Measurements from ENCODE around the gene DLG4. TPM values are rescaled to one million over a fixed set of nuclear protein-coding genes. Genes with fewer than 3 reads are reported as not detected.

Gene DLG4
- total RNA-seq, 2 experiments from 2014 or later, result 15.4 to 27.3 TPM

- DNase-seq (ENCODE audit: low spot score), result peak; percentile 26
- Histone ChIP-seq H3K9me3 (ENCODE audit: low read length) (no peaks in the 10 kb centered on the region), H3K4me1 (ENCODE audit: insufficient read depth, low read length, poor library complexity, severe bottlenecking) (no peaks in the 10 kb centered on the region), H2AFZ (ENCODE audit: low read length) (no peak overlapping the region), H3K79me2 (ENCODE audit: insufficient read depth, low read depth, low read length) (no peaks in the 10 kb centered on the region), H3K4me3 (ENCODE audit: low read depth, low read length, poor library complexity, severe bottlenecking) (no peak overlapping the region), H3K27ac (ENCODE audit: low read depth, low read length, poor library complexity, severe bottlenecking) (no peak overlapping the region), H4K20me1 (ENCODE audit: insufficient read depth, low read length) (no peaks in the 10 kb centered on the region), H3K36me3 (ENCODE audit: insufficient read depth, low read length) (peaks cover 3% of the 10 kb centered on the region; the same call in 1 of the 2 replicates), H3K4me2 (ENCODE audit: low read length) (no peak overlapping the region), H3K9me2 (ENCODE audit: insufficient read depth, low read length) (no peaks in the 10 kb centered on the region)
- CTCF ChIA-PET (ENCODE audit: unreplicated experiment), result no interaction called here
- intact Hi-C loops (cut with micrococcal nuclease; ENCODE audit: unreplicated experiment), result no loop called here
- POLR2A ChIA-PET, result no interaction called here
- no peak for TF ChIP-seq EZH2phosphoT487 (IDR thresholded peaks at IDR 0.05; ENCODE audit: borderline replicate concordance, low read depth, low read length)
- TF ChIP-seq, protein P1, sequence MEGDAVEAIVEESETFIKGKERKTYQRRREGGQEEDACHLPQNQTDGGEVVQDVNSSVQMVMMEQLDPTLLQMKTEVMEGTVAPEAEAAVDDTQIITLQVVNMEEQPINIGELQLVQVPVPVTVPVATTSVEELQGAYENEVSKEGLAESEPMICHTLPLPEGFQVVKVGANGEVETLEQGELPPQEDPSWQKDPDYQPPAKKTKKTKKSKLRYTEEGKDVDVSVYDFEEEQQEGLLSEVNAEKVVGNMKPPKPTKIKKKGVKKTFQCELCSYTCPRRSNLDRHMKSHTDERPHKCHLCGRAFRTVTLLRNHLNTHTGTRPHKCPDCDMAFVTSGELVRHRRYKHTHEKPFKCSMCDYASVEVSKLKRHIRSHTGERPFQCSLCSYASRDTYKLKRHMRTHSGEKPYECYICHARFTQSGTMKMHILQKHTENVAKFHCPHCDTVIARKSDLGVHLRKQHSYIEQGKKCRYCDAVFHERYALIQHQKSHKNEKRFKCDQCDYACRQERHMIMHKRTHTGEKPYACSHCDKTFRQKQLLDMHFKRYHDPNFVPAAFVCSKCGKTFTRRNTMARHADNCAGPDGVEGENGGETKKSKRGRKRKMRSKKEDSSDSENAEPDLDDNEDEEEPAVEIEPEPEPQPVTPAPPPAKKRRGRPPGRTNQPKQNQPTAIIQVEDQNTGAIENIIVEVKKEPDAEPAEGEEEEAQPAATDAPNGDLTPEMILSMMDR (conservative IDR thresholded peaks at IDR 0.05; ENCODE audit: low read length), result peak; percentile 60
- BruUV-seq (replicated peaks), result no TSS peak
Observed at GRCh38 chr17:7186241-7186640, 33.4 kb downstream of the DLG4 start.

- CTCF ChIA-PET (ENCODE audit: unreplicated experiment), result no interaction called here
- no peak overlapping the region for H3K4me3 ChIP-seq (ENCODE audit: low read depth, low read length, poor library complexity, severe bottlenecking)
- H2AFZ ChIP-seq (ENCODE audit: low read length), result no peak overlapping the region
- no peaks in the 10 kb centered on the region for H3K36me3 ChIP-seq (ENCODE audit: insufficient read depth, low read length)
- no peaks in the 10 kb centered on the region for H4K20me1 ChIP-seq (ENCODE audit: insufficient read depth, low read length)
- intact Hi-C loops (cut with micrococcal nuclease; ENCODE audit: unreplicated experiment), result no loop called here
- TF ChIP-seq, protein P1 (conservative IDR thresholded peaks at IDR 0.05; ENCODE audit: low read length), result no peak
- TF ChIP-seq EZH2phosphoT487 (IDR thresholded peaks at IDR 0.05; ENCODE audit: borderline replicate concordance, low read depth, low read length), result no peak
- no peaks in the 10 kb centered on the region for H3K9me2 ChIP-seq (ENCODE audit: insufficient read depth, low read length)
- BruUV-seq (replicated peaks), result no TSS peak
- no peaks in the 10 kb centered on the region for H3K79me2 ChIP-seq (ENCODE audit: insufficient read depth, low read depth, low read length)
- H3K4me2 ChIP-seq (ENCODE audit: low read length), result no peak overlapping the region
- POLR2A ChIA-PET, result no interaction called here
- no peaks in the 10 kb centered on the region for H3K9me3 ChIP-seq (ENCODE audit: low read length)
- H3K4me1 ChIP-seq (ENCODE audit: insufficient read depth, low read length, poor library complexity, severe bottlenecking), result no peaks in the 10 kb centered on the region
- no peak overlapping the region for H3K27ac ChIP-seq (ENCODE audit: low read depth, low read length, poor library complexity, severe bottlenecking)
- no peak for DNase-seq (ENCODE audit: low spot score)
Observed at GRCh38 chr17:7184647-7185046, 35.0 kb downstream of the DLG4 start.

GRCh38 chr17:7184091-7184488 lies 35.5 kb downstream of the DLG4 start:
- CTCF ChIA-PET (ENCODE audit: unreplicated experiment), result no interaction called here
- H3K4me1 ChIP-seq (ENCODE audit: insufficient read depth, low read length, poor library complexity, severe bottlenecking), result no peaks in the 10 kb centered on the region
- no peak overlapping the region for H3K4me2 ChIP-seq (ENCODE audit: low read length)
- no peak for TF ChIP-seq EZH2phosphoT487 (IDR thresholded peaks at IDR 0.05; ENCODE audit: borderline replicate concordance, low read depth, low read length)
- TF ChIP-seq, protein P1 (conservative IDR thresholded peaks at IDR 0.05; ENCODE audit: low read length), result no peak
- H3K9me3 ChIP-seq (ENCODE audit: low read length), result no peaks in the 10 kb centered on the region
- no TSS peak for BruUV-seq (replicated peaks)
- H3K36me3 ChIP-seq (ENCODE audit: insufficient read depth, low read length), result no peaks in the 10 kb centered on the region
- POLR2A ChIA-PET, result no interaction called here
- H2AFZ ChIP-seq (ENCODE audit: low read length), result no peak overlapping the region
- no peak for DNase-seq (ENCODE audit: low spot score)
- H3K4me3 ChIP-seq (ENCODE audit: low read depth, low read length, poor library complexity, severe bottlenecking), result no peak overlapping the region
- H4K20me1 ChIP-seq (ENCODE audit: insufficient read depth, low read length), result no peaks in the 10 kb centered on the region
- H3K27ac ChIP-seq (ENCODE audit: low read depth, low read length, poor library complexity, severe bottlenecking), result no peak overlapping the region
- no peaks in the 10 kb centered on the region for H3K9me2 ChIP-seq (ENCODE audit: insufficient read depth, low read length)
- no peaks in the 10 kb centered on the region for H3K79me2 ChIP-seq (ENCODE audit: insufficient read depth, low read depth, low read length)
- intact Hi-C loops (cut with micrococcal nuclease; ENCODE audit: unreplicated experiment), result no loop called here
